ENCODE measurements around the gene SBF2. TPM values are rescaled to one million over a fixed set of nuclear protein-coding genes. Genes with fewer than 3 reads are reported as not detected.
A peak's percentile ranks its signal among the peaks of the same experiment; 100 is the strongest.

The SBF2 gene
- total and polyA plus RNA-seq, 7 experiments from 2014 or later: 4.2 to 35.2 (median 13.3) TPM

GRCh38 chr11:9821008-9821752 is 472.8 kb downstream of the SBF2 start:
- no peaks in the 10 kb centered on the region for H3K4me1 ChIP-seq (ENCODE audit: control insufficient read depth in 2 of 2, insufficient read depth in 2 of 2, low read length in 2 of 2)
- intact Hi-C loops (cut with micrococcal nuclease): no loop called here
- Mint-ChIP-seq H3K4me1 (no peaks in the 10 kb centered on the region), H3K4me3 (no peak overlapping the region), H3K9me3 (no peaks in the 10 kb centered on the region), H3K27me3 (no peaks in the 10 kb centered on the region), H3K27ac (no peak overlapping the region), H3K36me3 (peaks cover 0 to 15% (median 2%) of the 10 kb centered on the region in 5 donors)
- no peaks in the 10 kb centered on the region for H3K36me3 ChIP-seq (ENCODE audit: control insufficient read depth in 2 of 3, insufficient read depth in 3 of 3, low read length in 3 of 3)
- ATAC-seq (no peak), DNase-seq (no peak)
- CTCF ChIA-PET: no interaction called here
- POLR2A ChIA-PET: no interaction called here
- no peak overlapping the region for H3K27ac ChIP-seq (ENCODE audit: low read depth, low read length)
- H3K4me3 ChIP-seq (ENCODE audit: low read length): no peak overlapping the region
- H3K9me3 ChIP-seq (ENCODE audit: control insufficient read depth in 2 of 3, low read length in 3 of 3): no peaks in the 10 kb centered on the region
- no peaks in the 10 kb centered on the region for H3K27me3 ChIP-seq (ENCODE audit: control insufficient read depth in 2 of 2, insufficient read depth in 2 of 2, low read length in 2 of 2)

GRCh38 chr11:9820260-9820659 is 473.8 kb downstream of the SBF2 start:
- no peak overlapping the region for H3K27ac Mint-ChIP-seq
- ChIA-PET CTCF (no interaction called here), POLR2A (no interaction called here)
- H3K27ac ChIP-seq (ENCODE audit: low read depth, low read length): no peak overlapping the region
- H3K4me3 Mint-ChIP-seq: no peak overlapping the region
- no peak overlapping the region for H3K4me3 ChIP-seq (ENCODE audit: low read length)
- no peaks in the 10 kb centered on the region for H3K4me1 Mint-ChIP-seq
- H3K9me3 ChIP-seq (ENCODE audit: control insufficient read depth in 2 of 3, low read length in 3 of 3): no peaks in the 10 kb centered on the region
- DNase-seq (no peak), ATAC-seq (no peak)
- no peaks in the 10 kb centered on the region for H3K9me3 Mint-ChIP-seq
- peaks cover 0 to 14% (median 2%) of the 10 kb centered on the region in 5 donors for H3K36me3 Mint-ChIP-seq
- H3K27me3 Mint-ChIP-seq: no peaks in the 10 kb centered on the region
- intact Hi-C loops (cut with micrococcal nuclease): no loop called here
- H3K27me3 ChIP-seq (ENCODE audit: control insufficient read depth in 2 of 2, insufficient read depth in 2 of 2, low read length in 2 of 2): no peaks in the 10 kb centered on the region
- no peaks in the 10 kb centered on the region for H3K4me1 ChIP-seq (ENCODE audit: control insufficient read depth in 2 of 2, insufficient read depth in 2 of 2, low read length in 2 of 2)
- H3K36me3 ChIP-seq (ENCODE audit: control insufficient read depth in 2 of 3, insufficient read depth in 3 of 3, low read length in 3 of 3): no peaks in the 10 kb centered on the region

GRCh38 chr11:9817191-9817590 is 476.8 kb downstream of the SBF2 start:
- ChIA-PET POLR2A (no interaction called here), CTCF (interaction anchor here (0.6 kb wide), 1 partner anchor 470 kb away, joined by 3 read pairs; no protein-coding TSS in a partner anchor)
- H3K27me3 ChIP-seq (ENCODE audit: control insufficient read depth in 2 of 2, insufficient read depth in 2 of 2, low read length in 2 of 2): no peaks in the 10 kb centered on the region
- no peak for ATAC-seq
- peaks cover 0 to 20% (median 3%) of the 10 kb centered on the region in 5 donors for H3K36me3 Mint-ChIP-seq
- no peak for DNase-seq
- H3K4me1 Mint-ChIP-seq: no peaks in the 10 kb centered on the region
- no peak overlapping the region for H3K4me3 Mint-ChIP-seq
- H3K27ac ChIP-seq (ENCODE audit: low read depth, low read length): no peak overlapping the region
- no peaks in the 10 kb centered on the region for H3K9me3 ChIP-seq (ENCODE audit: control insufficient read depth in 2 of 3, low read length in 3 of 3)
- no peak overlapping the region for H3K4me3 ChIP-seq (ENCODE audit: low read length)
- no peaks in the 10 kb centered on the region for H3K9me3 Mint-ChIP-seq
- no peaks in the 10 kb centered on the region for H3K27me3 Mint-ChIP-seq
- H3K36me3 ChIP-seq (ENCODE audit: control insufficient read depth in 2 of 3, insufficient read depth in 3 of 3, low read length in 3 of 3): peaks cover 0 to 6% (median 0%) of the 10 kb centered on the region in 3 experiments
- intact Hi-C loops (cut with micrococcal nuclease): no loop called here
- H3K4me1 ChIP-seq (ENCODE audit: control insufficient read depth in 2 of 2, insufficient read depth in 2 of 2, low read length in 2 of 2): no peaks in the 10 kb centered on the region
- no peak overlapping the region for H3K27ac Mint-ChIP-seq

- no peaks in the 10 kb centered on the region for H3K4me1 ChIP-seq (ENCODE audit: control insufficient read depth in 2 of 2, insufficient read depth in 2 of 2, low read length in 2 of 2)
- Mint-ChIP-seq H3K4me1 (no peaks in the 10 kb centered on the region), H3K36me3 (peaks cover 7 to 36% (median 17%) of the 10 kb centered on the region in 5 donors), H3K4me3 (no peak overlapping the region), H3K27me3 (no peaks in the 10 kb centered on the region), H3K9me3 (no peaks in the 10 kb centered on the region), H3K27ac (peak overlapping the region in 1 of 9 donors; percentile 55)
- no peaks in the 10 kb centered on the region for H3K9me3 ChIP-seq (ENCODE audit: control insufficient read depth in 2 of 3, low read length in 3 of 3)
- ATAC-seq (no peak), DNase-seq (no peak)
- no peaks in the 10 kb centered on the region for H3K27me3 ChIP-seq (ENCODE audit: control insufficient read depth in 2 of 2, insufficient read depth in 2 of 2, low read length in 2 of 2)
- intact Hi-C loops (cut with micrococcal nuclease): no loop called here
- peaks cover 0 to 6% (median 0%) of the 10 kb centered on the region in 3 experiments for H3K36me3 ChIP-seq (ENCODE audit: control insufficient read depth in 2 of 3, insufficient read depth in 3 of 3, low read length in 3 of 3)
- CTCF ChIA-PET: no interaction called here
- no peak overlapping the region for H3K4me3 ChIP-seq (ENCODE audit: low read length)
- POLR2A ChIA-PET: no interaction called here
- H3K27ac ChIP-seq (ENCODE audit: low read depth, low read length): no peak overlapping the region
Observed at GRCh38 chr11:9815486-9816136, 478.4 kb downstream of the SBF2 start.

GRCh38 chr11:9814108-9814507 is 479.9 kb downstream of the SBF2 start:
- POLR2A ChIA-PET: no interaction called here

GRCh38 chr11:9808943-9809342 is 485.1 kb downstream of the SBF2 start:
- H3K27ac ChIP-seq (ENCODE audit: low read depth, low read length): no peak overlapping the region
- DNase-seq (no peak), ATAC-seq (no peak)
- no peaks in the 10 kb centered on the region for H3K9me3 ChIP-seq (ENCODE audit: control insufficient read depth in 2 of 3, low read length in 3 of 3)
- H3K27ac Mint-ChIP-seq: no peak overlapping the region
- H3K27me3 ChIP-seq (ENCODE audit: control insufficient read depth in 2 of 2, insufficient read depth in 2 of 2, low read length in 2 of 2): no peaks in the 10 kb centered on the region
- H3K36me3 ChIP-seq (ENCODE audit: control insufficient read depth in 2 of 3, insufficient read depth in 3 of 3, low read length in 3 of 3): peaks cover 0 to 19% (median 0%) of the 10 kb centered on the region in 3 experiments
- intact Hi-C loops (cut with micrococcal nuclease): no loop called here
- POLR2A ChIA-PET: interaction anchor here (1.6 kb wide), 1 partner anchor 10 kb away, joined by 3 read pairs; no protein-coding TSS in a partner anchor
- no peaks in the 10 kb centered on the region for H3K9me3 Mint-ChIP-seq
- H3K4me1 Mint-ChIP-seq: no peaks in the 10 kb centered on the region
- CTCF ChIA-PET: interaction anchor here (0.7 kb wide), 1 partner anchor 160 kb away, joined by 4 read pairs; no protein-coding TSS in a partner anchor
- no peak overlapping the region for H3K4me3 ChIP-seq (ENCODE audit: low read length)
- no peaks in the 10 kb centered on the region for H3K4me1 ChIP-seq (ENCODE audit: control insufficient read depth in 2 of 2, insufficient read depth in 2 of 2, low read length in 2 of 2)
- H3K27me3 Mint-ChIP-seq: no peaks in the 10 kb centered on the region
- no peak overlapping the region for H3K4me3 Mint-ChIP-seq
- peaks cover 16 to 64% (median 40%) of the 10 kb centered on the region in 5 donors for H3K36me3 Mint-ChIP-seq

More at GRCh38 chr11:9814108-9814507, 479.9 kb downstream of the SBF2 start:
- H3K4me3 Mint-ChIP-seq: no peak overlapping the region
- no peak for ATAC-seq
- Histone ChIP-seq H3K9me3 (ENCODE audit: control insufficient read depth in 2 of 3, low read length in 3 of 3) (no peaks in the 10 kb centered on the region), H3K27me3 (ENCODE audit: control insufficient read depth in 2 of 2, insufficient read depth in 2 of 2, low read length in 2 of 2) (no peaks in the 10 kb centered on the region), H3K27ac (ENCODE audit: low read depth, low read length) (no peak overlapping the region), H3K4me1 (ENCODE audit: control insufficient read depth in 2 of 2, insufficient read depth in 2 of 2, low read length in 2 of 2) (no peaks in the 10 kb centered on the region), H3K4me3 (ENCODE audit: low read length) (no peak overlapping the region), H3K36me3 (ENCODE audit: control insufficient read depth in 2 of 3, insufficient read depth in 3 of 3, low read length in 3 of 3) (peaks cover 0 to 6% (median 0%) of the 10 kb centered on the region in 3 experiments)
- H3K9me3 Mint-ChIP-seq: no peaks in the 10 kb centered on the region
- no peaks in the 10 kb centered on the region for H3K27me3 Mint-ChIP-seq
- CTCF ChIA-PET: no interaction called here
- H3K27ac Mint-ChIP-seq: no peak overlapping the region
- no peak for DNase-seq
- intact Hi-C loops (cut with micrococcal nuclease): no loop called here
- peaks cover 7 to 40% (median 18%) of the 10 kb centered on the region in 5 donors for H3K36me3 Mint-ChIP-seq
- H3K4me1 Mint-ChIP-seq: no peaks in the 10 kb centered on the region

All from naive thymus-derived CD4-positive, alpha-beta T cell (primary cell).